Measurements from ENCODE around the gene HERC4.
"Not testable (repeated sequence)": the region's sequence is repeated elsewhere in the genome, so short reads cannot be mapped to it uniquely, and the experiment has no call there.

DNA sequence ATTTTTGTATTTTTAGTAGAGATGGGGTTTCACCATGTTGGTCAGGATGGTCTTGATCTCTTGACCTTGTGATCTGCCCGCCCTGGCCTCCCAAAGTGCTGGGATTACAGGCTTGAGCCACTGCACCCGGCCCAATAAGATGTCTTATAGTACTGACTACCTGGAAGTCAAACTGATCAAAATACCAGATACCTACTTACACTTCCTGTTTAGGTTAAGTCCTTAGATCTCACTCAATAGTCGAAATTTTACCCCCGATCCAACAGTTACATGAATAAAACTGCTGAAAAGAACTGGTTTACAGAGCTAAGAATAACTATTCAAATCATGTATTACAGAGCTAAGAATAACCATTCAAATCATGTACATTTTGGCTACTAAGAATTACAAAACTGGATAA lies 58.6 kb downstream of the HERC4 start:
- TF ChIP-seq, protein P1, sequence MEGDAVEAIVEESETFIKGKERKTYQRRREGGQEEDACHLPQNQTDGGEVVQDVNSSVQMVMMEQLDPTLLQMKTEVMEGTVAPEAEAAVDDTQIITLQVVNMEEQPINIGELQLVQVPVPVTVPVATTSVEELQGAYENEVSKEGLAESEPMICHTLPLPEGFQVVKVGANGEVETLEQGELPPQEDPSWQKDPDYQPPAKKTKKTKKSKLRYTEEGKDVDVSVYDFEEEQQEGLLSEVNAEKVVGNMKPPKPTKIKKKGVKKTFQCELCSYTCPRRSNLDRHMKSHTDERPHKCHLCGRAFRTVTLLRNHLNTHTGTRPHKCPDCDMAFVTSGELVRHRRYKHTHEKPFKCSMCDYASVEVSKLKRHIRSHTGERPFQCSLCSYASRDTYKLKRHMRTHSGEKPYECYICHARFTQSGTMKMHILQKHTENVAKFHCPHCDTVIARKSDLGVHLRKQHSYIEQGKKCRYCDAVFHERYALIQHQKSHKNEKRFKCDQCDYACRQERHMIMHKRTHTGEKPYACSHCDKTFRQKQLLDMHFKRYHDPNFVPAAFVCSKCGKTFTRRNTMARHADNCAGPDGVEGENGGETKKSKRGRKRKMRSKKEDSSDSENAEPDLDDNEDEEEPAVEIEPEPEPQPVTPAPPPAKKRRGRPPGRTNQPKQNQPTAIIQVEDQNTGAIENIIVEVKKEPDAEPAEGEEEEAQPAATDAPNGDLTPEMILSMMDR (conservative IDR thresholded peaks at IDR 0.05 in 1 of 2, IDR thresholded peaks at IDR 0.05 in 1 of 2; ENCODE audit: low read depth in 1 of 2, low read length in 2 of 2): not testable (repeated sequence)
- not testable (repeated sequence) for TF ChIP-seq EZH2 (IDR thresholded peaks at IDR 0.05; ENCODE audit: low read length, missing control alignments)

All from fibroblast of lung (primary cell).